OCI-LY1 (cell line): Measurements from ENCODE around the gene NPS.

Source experiments
- H2AFZ ChIP-seq: fragments of 200-600 bp; sonication (generic), shearing (Covaris generic); 2 replicates; pipeline ENCODE4 v1.6.0; 2014; ENCODE audit warnings: antibody characterized with exemption, mild to moderate bottlenecking, low read length
- H3F3A ChIP-seq: fragments of 200-600 bp; sonication (generic), shearing (Covaris generic); 2 replicates; pipeline ENCODE4 v1.6.0; 2014; ENCODE audit warnings: mild to moderate bottlenecking, antibody characterized with exemption, low read length, moderate library complexity; ENCODE audit not compliant: insufficient read depth
- H3K27ac ChIP-seq: fragments of 200-600 bp; sonication (generic); 2 replicates; pipeline ENCODE4 v1.5.1; 2014; ENCODE audit warnings: low read length, mixed run types, mild to moderate bottlenecking, low read depth; ENCODE audit not compliant: poor library complexity, severe bottlenecking
- H3K27me3 ChIP-seq: fragments of 200-600 bp; sonication (generic); 2 replicates; pipeline ENCODE4 v1.6.0; 2014; ENCODE audit warnings: antibody characterized with exemption, mild to moderate bottlenecking, low read length, moderate library complexity; ENCODE audit not compliant: insufficient read depth
- H3K36me3 ChIP-seq: fragments of 200-600 bp; sonication (generic); 2 replicates; pipeline ENCODE4 v1.6.1; 2014; ENCODE audit warnings: mild to moderate bottlenecking, antibody characterized with exemption, low read length, moderate library complexity, mixed read lengths; ENCODE audit not compliant: insufficient read depth
- H3K4me1 ChIP-seq: fragments of 200-600 bp; sonication (generic); 2 replicates; pipeline ENCODE4 v1.5.1; 2014; ENCODE audit warnings: mild to moderate bottlenecking, low read length, moderate library complexity; ENCODE audit not compliant: insufficient read depth, severe bottlenecking
- H3K4me2 ChIP-seq: fragments of 200-600 bp; sonication (generic), shearing (Covaris generic); 2 replicates; pipeline ENCODE4 v1.6.1; 2014; ENCODE audit warnings: low read length
- H3K4me3 ChIP-seq: fragments of 200-600 bp; sonication (generic); 2 replicates; pipeline ENCODE4 v1.5.1; 2014; ENCODE audit warnings: low read length, low read depth, mild to moderate bottlenecking, mixed read lengths; ENCODE audit not compliant: poor library complexity, severe bottlenecking
- H3K79me2 ChIP-seq: fragments of 200-600 bp; shearing (Covaris generic); 2 replicates; pipeline ENCODE4 v1.6.1; 2016; ENCODE audit warnings: mixed run types, low read length, mixed read lengths; ENCODE audit not compliant: insufficient read depth
- H3K9ac ChIP-seq: fragments of 200-600 bp; sonication (generic), shearing (Covaris generic); 2 replicates; pipeline ENCODE4 v1.6.1; 2014; ENCODE audit warnings: mild to moderate bottlenecking, low read length, mixed read lengths
- H3K9me2 ChIP-seq: fragments of 200-600 bp; sonication (generic), shearing (Covaris generic); 2 replicates; pipeline ENCODE4 v1.6.1; 2014; ENCODE audit warnings: low read depth, mild to moderate bottlenecking, low read length, mixed read lengths
- H3K9me3 ChIP-seq: fragments of 200-600 bp; shearing (Covaris generic); 2 replicates; pipeline ENCODE4 v1.6.1; 2014; ENCODE audit warnings: low read length, mixed read lengths
- H4K20me1 ChIP-seq: fragments of 200-600 bp; sonication (generic), shearing (Covaris generic); 2 replicates; pipeline ENCODE4 v1.6.0; 2016; ENCODE audit warnings: mild to moderate bottlenecking, low read length; ENCODE audit not compliant: insufficient read depth
- CTCF ChIP-seq: fragments of 200-600 bp; sonication (generic), shearing (Covaris generic); IDR thresholded peaks from 2 replicates; pipeline ENCODE4 v1.5.1; 2017; ENCODE audit warnings: mild to moderate bottlenecking, antibody characterized with exemption, low read length, moderate library complexity, mixed read lengths
- EZH2 ChIP-seq: fragments of 200-600 bp; sonication (generic), shearing (Covaris generic); IDR thresholded peaks from 2 replicates; pipeline ENCODE4 v1.8.0; 2017; ENCODE audit warnings: borderline replicate concordance, mixed run types, mild to moderate bottlenecking, antibody characterized with exemption, low read length, moderate library complexity, mixed read lengths

NPS gene

GRCh38 chr10:127600479-127600878 lies 51.4 kb downstream of the NPS start:
- Histone ChIP-seq H3K9ac (no peak overlapping the region), H3K9me3 (no peaks in the 10 kb centered on the region), H3K27ac (no peak overlapping the region), H3F3A (no peaks in the 10 kb centered on the region), H3K4me3 (no peak overlapping the region), H3K27me3 (no peaks in the 10 kb centered on the region), H2AFZ (no peak overlapping the region), H3K9me2 (no peaks in the 10 kb centered on the region), H3K36me3 (no peaks in the 10 kb centered on the region), H3K4me2 (no peak overlapping the region), H3K79me2 (no peaks in the 10 kb centered on the region), H4K20me1 (no peaks in the 10 kb centered on the region), H3K4me1 (no peaks in the 10 kb centered on the region)
- no peak for TF ChIP-seq EZH2
- no peak for TF ChIP-seq CTCF
